ENCODE measurements around the gene LDLRAD2.

DNA sequence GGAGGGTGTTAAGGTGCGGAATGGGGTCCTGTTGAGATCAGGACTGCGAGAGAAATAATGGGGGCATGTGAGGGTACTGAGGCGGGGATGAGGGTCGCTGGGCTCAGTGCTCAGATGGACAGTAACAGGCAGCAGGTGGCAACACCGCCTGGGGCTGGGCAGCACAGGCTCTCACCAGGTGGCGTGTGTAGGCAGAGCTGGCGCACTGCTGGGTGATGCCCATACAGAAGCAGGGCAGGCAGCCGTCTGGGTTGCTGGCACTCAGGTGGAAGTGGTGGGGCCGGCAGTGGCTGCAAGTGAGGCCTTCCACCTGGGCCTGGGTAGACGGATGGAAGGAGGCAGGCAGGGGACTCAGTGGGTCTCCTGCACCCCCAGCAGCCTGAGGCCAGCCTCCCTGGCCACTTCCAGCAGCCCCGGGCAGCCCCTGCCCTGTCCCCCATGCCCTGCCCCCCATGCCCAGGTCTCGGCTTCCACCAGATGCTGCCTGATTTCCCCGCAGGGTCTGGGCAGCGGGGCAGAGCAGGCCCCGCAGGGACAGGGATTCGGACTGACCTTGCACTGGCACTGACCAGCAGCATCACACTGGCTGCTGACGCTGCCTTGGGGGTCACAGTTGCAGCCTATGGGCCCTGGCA, 60.5 kb downstream of the LDLRAD2 start:
- TF ChIP-seq, protein P1, sequence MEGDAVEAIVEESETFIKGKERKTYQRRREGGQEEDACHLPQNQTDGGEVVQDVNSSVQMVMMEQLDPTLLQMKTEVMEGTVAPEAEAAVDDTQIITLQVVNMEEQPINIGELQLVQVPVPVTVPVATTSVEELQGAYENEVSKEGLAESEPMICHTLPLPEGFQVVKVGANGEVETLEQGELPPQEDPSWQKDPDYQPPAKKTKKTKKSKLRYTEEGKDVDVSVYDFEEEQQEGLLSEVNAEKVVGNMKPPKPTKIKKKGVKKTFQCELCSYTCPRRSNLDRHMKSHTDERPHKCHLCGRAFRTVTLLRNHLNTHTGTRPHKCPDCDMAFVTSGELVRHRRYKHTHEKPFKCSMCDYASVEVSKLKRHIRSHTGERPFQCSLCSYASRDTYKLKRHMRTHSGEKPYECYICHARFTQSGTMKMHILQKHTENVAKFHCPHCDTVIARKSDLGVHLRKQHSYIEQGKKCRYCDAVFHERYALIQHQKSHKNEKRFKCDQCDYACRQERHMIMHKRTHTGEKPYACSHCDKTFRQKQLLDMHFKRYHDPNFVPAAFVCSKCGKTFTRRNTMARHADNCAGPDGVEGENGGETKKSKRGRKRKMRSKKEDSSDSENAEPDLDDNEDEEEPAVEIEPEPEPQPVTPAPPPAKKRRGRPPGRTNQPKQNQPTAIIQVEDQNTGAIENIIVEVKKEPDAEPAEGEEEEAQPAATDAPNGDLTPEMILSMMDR (IDR thresholded peaks at IDR 0.05): no peak
- TF ChIP-seq FOXM1 (IDR thresholded peaks at IDR 0.05; ENCODE audit: low read depth): no peak

Measured in SK-N-SH (cell line).